NCI-H1092 treated with DMSO at 0.1 percent for 48 hours (cell line): Measurements from ENCODE around the gene PRRG4.
"Not testable (repeated sequence)": the region's sequence is repeated elsewhere in the genome, so short reads cannot be mapped to it uniquely, and the experiment has no call there.

ENCODE experiments used
- DNase-seq: peaks from one replicate; lab custom pipeline; 2025; lab: John Stamatoyannopoulos, UW

Gene PRRG4

GRCh38 chr11:32829680-32830412 is at the start of gene PRRG4:
Gene PRRG4, plus strand, starts transcription at chr11:32829927. Its CDS starts 603 bp downstream, at chr11:32830530.
- DNase-seq: no peak

- not testable (repeated sequence) for DNase-seq
Measured at GRCh38 chr11:32780839-32781238, 48.9 kb upstream of the PRRG4 start.

DNA sequence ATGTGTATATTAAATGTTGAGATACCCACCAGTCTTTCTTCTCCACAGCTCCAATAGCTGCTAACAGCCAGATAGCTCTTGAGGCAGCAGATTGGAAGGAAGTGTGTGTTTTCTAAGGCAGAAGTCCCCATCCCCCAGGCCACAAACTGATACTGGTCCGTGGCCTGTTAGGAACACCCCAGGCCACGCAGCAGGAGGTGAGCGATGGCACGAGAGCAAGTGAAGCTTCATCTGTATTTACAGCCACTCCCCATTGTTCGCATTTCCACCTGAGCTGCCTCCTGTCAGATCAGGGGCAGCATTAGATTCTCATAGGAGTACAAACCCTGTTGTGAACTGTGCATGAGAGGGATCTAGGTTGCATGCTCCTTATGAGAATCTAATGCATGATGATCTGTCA is 48.0 kb upstream of the PRRG4 start:
- no peak for DNase-seq

GRCh38 chr11:32785262-32785661 is 44.5 kb upstream of the PRRG4 start:
- no peak for DNase-seq

GRCh38 chr11:32786811-32787210 is 42.9 kb upstream of the PRRG4 start:
- no peak for DNase-seq

- no peak for DNase-seq
Measured at GRCh38 chr11:32790916-32791315, 38.8 kb upstream of the PRRG4 start.

- DNase-seq: no peak
Measured at GRCh38 chr11:32792111-32792947, 37.4 kb upstream of the PRRG4 start.

- peak; percentile 61 for DNase-seq
Measured at GRCh38 chr11:32792948-32793475, 36.7 kb upstream of the PRRG4 start.

DNA sequence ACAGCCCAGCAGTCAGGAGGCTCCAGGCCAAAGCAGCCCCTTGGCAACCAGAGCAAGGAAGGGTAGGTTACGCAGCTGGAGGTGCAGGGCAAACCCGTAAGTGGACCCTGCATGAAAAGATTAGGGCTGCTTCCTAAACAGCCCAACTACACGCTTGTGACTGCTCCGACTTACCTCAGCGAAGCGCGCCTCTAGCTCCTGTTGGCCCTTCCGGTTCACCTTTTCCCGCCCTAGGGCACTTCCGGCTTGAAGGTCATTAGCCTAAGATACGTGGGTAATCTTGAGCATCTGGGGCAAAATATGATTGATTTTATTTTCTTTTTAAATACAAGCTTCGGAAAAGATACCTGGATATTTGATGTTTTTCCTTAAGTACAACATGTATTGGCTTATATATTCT is 35.3 kb upstream of the PRRG4 start, which contains the start of gene CCDC73:
Gene CCDC73, minus strand, starts transcription at position 224 of the 400 bp plus-strand sequence. CDS start 34,419 bp downstream, outside the sequence.
- no peak for DNase-seq

DNA sequence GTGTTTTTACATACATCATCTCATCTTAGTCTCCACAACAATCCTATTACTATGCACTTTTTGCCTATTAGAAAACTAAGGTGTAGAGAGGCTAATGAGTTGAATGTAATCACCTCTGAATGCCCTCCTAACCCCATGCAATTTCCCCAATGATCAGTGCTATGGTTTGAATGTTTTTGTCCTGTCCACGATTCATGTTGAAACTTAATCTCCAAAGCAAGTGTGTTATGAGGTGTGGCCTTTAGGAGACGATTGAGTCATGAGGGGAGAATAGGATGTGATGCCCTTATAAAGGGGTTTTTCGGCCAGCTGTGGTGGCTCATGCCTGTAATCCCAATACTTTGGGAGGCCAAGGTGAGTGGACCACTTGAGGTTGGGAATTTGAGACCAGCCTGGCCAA is 33.3 kb upstream of the PRRG4 start:
- no peak for DNase-seq

DNA sequence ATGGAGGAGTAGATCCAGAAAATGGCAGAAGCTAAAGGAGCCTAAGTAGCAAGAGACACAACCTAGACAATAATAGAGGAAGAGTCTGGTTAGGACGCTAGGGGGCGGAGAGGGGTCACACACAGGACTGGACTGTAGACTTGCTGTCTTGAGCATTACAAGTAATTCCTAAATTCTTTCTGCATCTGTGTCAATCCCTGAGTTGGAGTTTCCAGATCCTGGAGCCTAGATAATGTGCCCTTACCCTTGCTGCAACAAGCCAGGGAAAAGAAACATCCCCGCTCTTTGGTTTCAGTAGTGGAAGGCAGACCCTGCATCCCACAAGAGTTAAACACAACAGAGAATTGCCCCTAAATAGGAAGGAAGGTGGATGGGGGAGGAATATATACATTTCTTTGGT is 20.4 kb upstream of the PRRG4 start:
- DNase-seq: peak; percentile 53

- no peak for DNase-seq
Measured at GRCh38 chr11:32817181-32817851, 12.4 kb upstream of the PRRG4 start.

DNA sequence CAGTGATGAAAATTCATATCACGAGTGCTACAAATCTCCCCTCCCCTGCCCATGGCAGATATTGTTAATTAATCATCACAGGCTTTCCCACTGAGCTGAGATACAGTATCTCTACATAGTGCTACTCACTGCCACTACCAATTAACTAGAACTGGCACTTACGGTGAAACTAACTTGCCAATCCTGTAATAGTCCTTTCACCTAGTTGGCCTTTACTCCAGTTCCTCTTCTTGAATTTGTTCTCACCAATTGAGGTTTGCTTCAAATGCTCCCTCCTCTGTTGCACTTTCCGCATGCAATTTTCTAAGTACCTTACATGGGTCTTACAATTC is 11.9 kb upstream of the PRRG4 start:
- no peak for DNase-seq

DNA sequence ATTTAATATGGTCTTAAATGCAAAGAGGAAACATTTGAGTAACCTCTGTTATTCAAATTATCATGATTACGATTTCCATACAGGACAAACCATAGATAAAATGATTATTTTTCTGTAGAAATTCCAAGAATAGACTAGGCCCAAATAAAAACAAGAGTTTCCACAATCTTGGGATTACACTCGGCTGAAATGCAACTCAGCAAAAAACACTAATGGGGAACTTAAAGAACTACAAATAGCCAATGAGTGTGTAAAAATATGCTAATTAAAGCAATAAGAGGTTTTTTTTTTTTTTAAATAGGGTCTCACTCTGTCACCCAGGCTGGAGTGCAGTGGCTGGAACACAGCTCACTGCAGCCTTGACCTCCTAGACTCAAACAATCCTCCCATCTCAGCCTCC is 10.5 kb upstream of the PRRG4 start:
- DNase-seq: no peak

DNA sequence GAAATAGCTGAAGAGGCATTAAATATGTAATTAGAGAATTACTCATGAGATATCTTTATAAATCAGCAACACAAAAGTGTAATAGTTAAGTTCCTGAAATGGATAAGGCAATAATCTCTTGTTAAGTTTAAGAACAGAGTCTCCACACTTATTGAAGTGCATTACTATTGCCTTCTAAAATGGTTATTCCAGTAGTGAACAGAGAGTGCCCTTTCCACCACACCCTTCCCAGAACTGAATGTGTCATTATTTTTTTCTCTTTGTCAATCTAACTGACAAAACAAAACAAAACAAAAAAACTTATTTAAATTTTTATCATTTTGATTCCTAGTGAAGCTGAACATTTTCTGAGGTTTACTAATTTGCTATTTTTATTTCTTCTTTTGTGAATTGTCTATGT is 9.2 kb upstream of the PRRG4 start:
- DNase-seq: no peak

DNA sequence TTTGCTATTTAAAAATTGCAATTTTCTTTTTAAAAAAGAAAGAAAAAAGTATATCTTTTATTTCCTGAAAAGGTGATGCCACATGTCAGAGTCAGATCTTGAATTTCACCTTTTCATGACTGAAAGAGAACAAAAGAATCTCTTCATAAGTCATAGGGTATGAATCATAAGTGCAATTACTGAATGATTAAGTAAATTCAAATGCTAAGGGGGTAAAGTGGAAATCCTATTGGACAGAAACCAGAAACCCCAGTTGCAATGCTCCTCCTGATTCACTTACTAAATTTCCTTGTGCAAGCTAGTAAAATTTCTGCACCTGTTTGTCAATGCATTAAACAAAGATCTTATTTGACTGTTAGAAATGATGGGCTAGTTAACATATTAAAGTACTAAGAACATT is 8.2 kb upstream of the PRRG4 start:
- no peak for DNase-seq

DNA sequence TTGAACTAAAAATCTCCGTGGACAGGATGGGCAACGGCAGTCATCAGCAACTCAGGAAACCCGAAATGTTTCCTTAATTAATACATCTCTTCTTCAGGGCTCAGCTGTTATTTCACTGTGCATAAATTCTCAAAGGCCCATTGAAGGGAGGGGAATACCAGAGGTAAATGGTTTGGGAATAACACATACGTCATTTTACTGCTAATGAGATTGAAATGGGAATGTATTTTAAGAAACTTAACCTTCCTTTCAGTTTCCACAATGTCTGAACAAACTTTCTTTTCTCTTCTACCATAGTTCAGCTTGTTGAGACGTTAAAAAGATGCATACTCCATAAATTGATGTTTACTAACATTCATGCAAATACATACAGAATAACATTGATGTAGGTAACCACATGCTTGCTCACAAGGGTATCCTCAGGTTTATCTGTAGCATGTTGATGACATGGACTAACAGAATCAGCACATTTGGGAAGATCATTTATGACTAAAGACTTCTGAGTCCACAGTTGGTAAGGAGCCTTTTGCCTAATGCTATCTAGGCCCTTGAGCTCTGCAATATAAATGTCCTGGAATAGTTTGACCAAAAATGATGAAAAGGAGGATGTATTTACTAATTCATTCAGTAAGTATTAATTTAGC is 7.7 kb upstream of the PRRG4 start:
- DNase-seq: no peak

- DNase-seq: not testable (repeated sequence)
Measured at GRCh38 chr11:32823617-32824016, 6.1 kb upstream of the PRRG4 start.

- DNase-seq: no peak
Measured at GRCh38 chr11:32826113-32826512, 3.6 kb upstream of the PRRG4 start.

- DNase-seq: no peak
Measured at GRCh38 chr11:32827276-32827675, 2.5 kb upstream of the PRRG4 start.

DNA sequence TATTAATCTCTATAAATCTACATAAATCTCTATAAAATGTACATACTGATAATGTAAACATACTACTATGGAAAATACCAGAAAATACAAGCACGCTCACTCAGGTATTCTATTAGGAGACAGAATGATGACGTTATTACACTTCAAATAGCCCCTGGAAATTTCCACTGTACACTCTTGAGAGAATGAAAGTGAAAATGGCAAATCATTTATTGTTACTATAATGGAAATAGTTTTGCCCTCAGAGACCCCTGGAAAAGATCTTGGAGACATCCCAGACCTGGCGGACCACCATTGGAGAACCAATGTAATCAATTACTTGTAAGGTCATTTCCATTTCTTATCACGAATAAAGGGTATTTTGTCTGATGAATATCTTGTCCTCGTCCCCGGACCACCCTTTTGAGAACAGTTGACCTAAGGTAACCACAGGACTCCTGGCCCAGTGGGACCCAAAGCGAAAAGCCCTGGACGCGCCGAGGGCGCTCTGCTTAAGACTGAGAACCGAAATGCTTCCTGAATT is 509 bp upstream of the PRRG4 start:
- DNase-seq: no peak

DNA sequence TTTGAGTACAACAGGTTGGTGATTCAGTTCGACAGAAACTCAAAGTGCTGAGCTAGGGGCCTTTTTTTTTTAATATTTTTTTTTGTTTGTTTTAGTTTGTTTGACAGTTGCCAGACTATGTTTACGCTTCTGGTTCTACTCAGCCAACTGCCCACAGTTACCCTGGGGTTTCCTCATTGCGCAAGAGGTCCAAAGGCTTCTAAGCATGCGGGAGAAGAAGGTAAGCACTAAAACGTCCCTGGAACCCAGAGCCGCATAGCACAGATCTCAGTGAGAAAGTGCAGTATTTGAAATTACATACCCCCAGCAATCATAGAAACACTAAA is 649 bp downstream of the PRRG4 start:
- no peak for DNase-seq
